HEK293T (cell line): Measurements from ENCODE around the gene NSF.

Experiments
- CTCF ChIA-PET: fragments of 350-600 bp; formaldehyde crosslinking; extraction: SDS; loops from one replicate; lab custom pipeline; 2021; ENCODE audit warnings: antibody characterized with exemption, inconsistent platforms; lab: Yijun Ruan, JAX
- POLR2A ChIA-PET: fragments of 350-600 bp; formaldehyde crosslinking; extraction: SDS; loops from one replicate; lab custom pipeline; 2020; ENCODE audit warnings: antibody characterized with exemption, inconsistent platforms; lab: Yijun Ruan, JAX
- DNase-seq: peaks from one replicate; pipeline ENCODE4 v3.0.0; 2012; ENCODE audit warnings: mixed read lengths; ENCODE audit errors: extremely low spot score
- ARNT ChIP-seq: fragments of 450-650 bp; IDR thresholded peaks from 2 replicates; pipeline ENCODE4 v1.6.1; 2017; ENCODE audit warnings: mild to moderate bottlenecking
- BHLHE40 ChIP-seq: fragments of 450-650 bp; IDR thresholded peaks from 2 replicates; pipeline ENCODE4 v1.6.1; 2016; ENCODE audit warnings: mild to moderate bottlenecking, moderate library complexity, borderline replicate concordance
- CTBP1 ChIP-seq: fragments of 450-650 bp; IDR thresholded peaks from 2 replicates; pipeline ENCODE4 v1.6.1; 2016; ENCODE audit warnings: borderline replicate concordance
- ELF4 ChIP-seq: fragments of 450-650 bp; IDR thresholded peaks from 2 replicates; pipeline ENCODE4 v1.6.1; 2017; ENCODE audit warnings: antibody characterized with exemption
- FOXA1 ChIP-seq: fragments of 450-650 bp; IDR thresholded peaks from 2 replicates; pipeline ENCODE4 v1.6.1; 2016; ENCODE audit warnings: mild to moderate bottlenecking
- FOXK2 ChIP-seq: fragments of 450-650 bp; IDR thresholded peaks from 2 replicates; pipeline ENCODE4 v1.6.1; 2016; ENCODE audit warnings: mild to moderate bottlenecking
- FOXM1 ChIP-seq: fragments of 450-650 bp; IDR thresholded peaks from 2 replicates; pipeline ENCODE4 v1.6.1; 2017; ENCODE audit warnings: mild to moderate bottlenecking, borderline replicate concordance
- HDGF ChIP-seq: fragments of 450-650 bp; IDR thresholded peaks from 2 replicates; pipeline ENCODE4 v1.6.1; 2017; ENCODE audit warnings: antibody characterized with exemption, borderline replicate concordance
- L3MBTL2 ChIP-seq: fragments of 450-650 bp; conservative IDR thresholded peaks from 2 replicates; pipeline ENCODE4 v1.6.1; 2016; ENCODE audit warnings: mild to moderate bottlenecking
- LEF1 ChIP-seq: fragments of 450-650 bp; IDR thresholded peaks from 2 replicates; pipeline ENCODE4 v1.6.1; 2017; ENCODE audit warnings: mild to moderate bottlenecking, borderline replicate concordance
- NFRKB ChIP-seq: fragments of 450-650 bp; IDR thresholded peaks from 2 replicates; pipeline ENCODE4 v1.6.1; 2016; ENCODE audit warnings: mild to moderate bottlenecking, moderate library complexity
- SP1 ChIP-seq: fragments of 450-650 bp; IDR thresholded peaks from 2 replicates; pipeline ENCODE4 v1.6.1; 2017
- SUZ12 ChIP-seq: fragments of 450-650 bp; IDR thresholded peaks from 2 replicates; pipeline ENCODE4 v1.6.1; 2016; ENCODE audit warnings: mild to moderate bottlenecking
- TARDBP ChIP-seq: fragments of 450-650 bp; IDR thresholded peaks from 2 replicates; pipeline ENCODE4 v1.6.1; 2016
- ZNF384 ChIP-seq: fragments of 450-650 bp; IDR thresholded peaks from 2 replicates; pipeline ENCODE4 v1.6.1; 2016
- TF ChIP-seq, protein P1 (sequence below): fragments of 450-650 bp; IDR thresholded peaks from 2 replicates; pipeline ENCODE4 v1.6.1; 2016

The NSF gene

DNA sequence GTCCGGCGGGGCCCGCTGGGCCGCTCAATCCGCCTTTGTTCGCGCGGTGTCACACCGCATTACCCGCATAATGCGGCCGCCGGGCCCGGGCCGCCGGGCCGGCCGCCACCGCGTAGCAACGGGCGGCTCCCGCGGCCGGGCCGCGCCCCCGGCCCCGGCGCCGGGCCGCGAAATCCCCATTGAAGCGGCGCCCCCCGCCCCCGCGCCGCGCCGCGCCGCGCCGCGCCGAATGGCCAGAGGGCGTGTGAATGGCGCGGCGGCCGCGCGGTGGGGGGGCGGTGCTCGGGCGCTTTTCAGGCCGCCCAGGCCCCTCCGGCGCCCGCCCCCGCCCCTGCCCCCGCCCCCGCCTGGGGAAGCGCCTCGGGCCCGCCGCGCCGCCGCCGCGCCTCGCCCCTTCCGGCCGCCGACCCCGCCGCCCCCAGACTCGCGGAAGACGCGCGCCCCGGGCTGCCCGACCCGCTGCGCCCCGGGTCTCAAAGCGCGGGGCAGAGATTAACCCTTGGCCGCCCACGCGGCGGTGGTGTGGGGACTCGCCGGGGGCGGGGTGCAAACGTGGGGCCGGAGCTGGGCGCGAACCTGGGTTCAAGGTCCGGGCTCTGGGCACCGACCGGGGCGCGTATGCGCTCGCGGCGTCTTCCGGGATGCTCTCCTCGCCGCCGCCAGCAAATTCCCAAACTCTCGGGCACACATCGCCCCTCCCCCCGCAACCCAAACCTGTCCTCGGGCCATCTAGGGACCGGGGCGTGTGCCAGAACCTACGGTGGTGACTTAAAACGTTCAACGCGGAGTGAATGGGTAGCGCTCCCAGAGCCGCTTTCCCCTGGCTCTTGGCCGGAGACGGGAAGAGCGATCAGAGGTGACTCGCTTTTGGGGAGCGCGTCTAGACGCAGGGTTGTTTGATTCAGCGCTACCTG lies 181.3 kb downstream of the NSF start:
- DNase-seq: peak; percentile 69

DNA sequence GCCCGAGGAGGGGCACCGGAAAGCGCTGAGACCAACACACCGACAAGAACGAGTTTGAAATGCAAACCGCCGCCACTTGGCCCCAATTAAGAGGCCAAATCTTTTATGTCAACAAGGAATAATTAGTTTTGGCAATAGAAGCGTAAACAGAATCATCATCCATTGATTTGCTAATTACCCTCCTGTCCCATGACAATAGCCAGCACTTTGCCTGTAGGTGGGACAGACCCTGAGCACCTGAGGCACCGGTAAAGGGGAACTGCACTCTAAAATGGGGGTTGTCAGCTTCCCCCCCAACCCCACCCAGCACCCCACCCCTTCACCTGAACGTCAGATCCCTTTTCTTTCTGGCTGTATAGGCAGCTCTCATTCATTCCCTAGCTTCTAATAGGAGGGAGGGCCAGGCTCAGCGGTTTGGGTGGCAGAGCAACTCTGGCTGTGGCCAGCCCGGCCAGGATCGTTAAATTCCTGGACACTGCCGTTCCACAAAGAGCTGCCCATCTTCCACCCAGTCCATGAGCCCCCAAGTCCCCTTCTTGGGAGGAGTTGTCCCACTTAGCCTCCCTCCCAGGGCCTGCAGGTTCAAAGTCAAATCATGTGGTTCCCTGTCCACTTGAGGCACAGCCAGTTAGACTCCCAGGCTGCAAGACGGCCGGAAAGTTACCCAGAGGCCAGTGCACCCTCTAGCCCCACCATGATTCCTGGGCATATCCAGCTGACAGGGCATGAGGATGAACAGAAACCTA lies 182.2 kb downstream of the NSF start:
- POLR2A ChIA-PET: interaction anchor here (1.7 kb wide), 1 partner anchor 9 kb away, joined by 4 read pairs; no protein-coding TSS in a partner anchor
- CTCF ChIA-PET: no interaction called here
- TF ChIP-seq NFRKB (no peak), FOXA1 (no peak)
- no peak for DNase-seq

More for the DNA sequence above, 181.3 kb downstream of the NSF start:
- ChIA-PET CTCF (interaction anchor here (0.6 kb wide), 1 partner anchor 202 kb away, joined by 3 read pairs; no protein-coding TSS in a partner anchor), POLR2A (interaction anchor here (1.0 to 1.7 kb wide), 4 partner anchors 8 to 62 kb away, joined by 3 to 4 read pairs (median 4); no protein-coding TSS in a partner anchor)
- TF ChIP-seq TARDBP (no peak), SP1 (no peak), SUZ12 (no peak), FOXK2 (no peak), HDGF (no peak), LEF1 (no peak), FOXA1 (no peak), FOXM1 (no peak), L3MBTL2 (no peak), ARNT (no peak), NFRKB (no peak), ZNF384 (no peak)
- TF ChIP-seq, protein P1, sequence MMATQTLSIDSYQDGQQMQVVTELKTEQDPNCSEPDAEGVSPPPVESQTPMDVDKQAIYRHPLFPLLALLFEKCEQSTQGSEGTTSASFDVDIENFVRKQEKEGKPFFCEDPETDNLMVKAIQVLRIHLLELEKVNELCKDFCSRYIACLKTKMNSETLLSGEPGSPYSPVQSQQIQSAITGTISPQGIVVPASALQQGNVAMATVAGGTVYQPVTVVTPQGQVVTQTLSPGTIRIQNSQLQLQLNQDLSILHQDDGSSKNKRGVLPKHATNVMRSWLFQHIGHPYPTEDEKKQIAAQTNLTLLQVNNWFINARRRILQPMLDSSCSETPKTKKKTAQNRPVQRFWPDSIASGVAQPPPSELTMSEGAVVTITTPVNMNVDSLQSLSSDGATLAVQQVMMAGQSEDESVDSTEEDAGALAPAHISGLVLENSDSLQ: no peak

DNA sequence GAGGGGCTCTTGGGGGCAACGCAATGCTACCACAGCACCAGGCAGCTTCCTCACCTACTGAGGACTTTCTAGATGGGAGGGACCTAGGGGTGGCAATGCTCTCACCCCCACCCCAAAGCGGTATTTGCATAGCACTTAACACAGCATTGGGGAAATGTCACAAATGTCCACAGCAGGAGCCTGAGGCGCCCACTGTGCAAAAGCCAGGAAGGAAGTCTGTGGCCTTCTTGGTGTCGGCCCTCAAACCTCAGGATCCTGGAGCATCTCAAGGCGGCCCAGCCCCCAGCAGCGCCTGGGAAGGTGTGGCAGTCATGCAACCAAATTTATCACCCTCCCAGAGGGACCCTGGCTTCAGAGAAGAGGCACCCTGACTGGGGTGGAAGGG lies 182.7 kb downstream of the NSF start:
- ChIA-PET POLR2A (interaction anchor here (1.7 kb wide), 1 partner anchor 10 kb away, joined by 4 read pairs; no protein-coding TSS in a partner anchor), CTCF (no interaction called here)
- TF ChIP-seq ARNT: no peak
- TF ChIP-seq FOXM1: no peak
- TF ChIP-seq SUZ12: no peak
- no peak for TF ChIP-seq L3MBTL2
- no peak for TF ChIP-seq LEF1
- TF ChIP-seq ZNF384: no peak
- no peak for TF ChIP-seq NFRKB
- TF ChIP-seq BHLHE40: no peak
- TF ChIP-seq SP1: no peak
- TF ChIP-seq, protein P1: no peak
- no peak for TF ChIP-seq ELF4
- TF ChIP-seq FOXA1: no peak
- no peak for DNase-seq

DNA sequence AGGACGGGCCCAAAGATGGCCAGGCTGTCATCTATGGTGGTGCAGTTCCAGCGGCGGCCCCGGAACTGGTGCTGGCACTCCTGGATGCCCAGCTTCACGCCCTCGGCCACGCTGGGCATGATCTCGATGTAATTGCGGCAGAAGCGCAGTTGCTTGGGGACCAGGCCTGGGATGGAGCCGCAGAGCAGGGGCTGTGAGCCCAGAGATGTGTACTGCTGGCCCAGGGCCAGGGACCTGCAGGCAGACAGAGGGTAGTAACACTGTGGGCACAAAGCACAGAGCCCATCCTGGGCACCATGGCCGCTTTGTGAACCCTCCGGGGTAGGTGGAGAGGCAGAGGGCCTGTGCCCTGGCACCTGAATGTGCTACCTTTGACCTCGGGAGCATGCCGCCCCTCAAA lies 183.2 kb downstream of the NSF start:
- no peak for TF ChIP-seq SUZ12
- CTCF ChIA-PET: interaction anchor here (0.6 kb wide), 1 partner anchor 9 kb away, joined by 3 read pairs; no protein-coding TSS in a partner anchor
- DNase-seq: no peak
- POLR2A ChIA-PET: no interaction called here

DNA sequence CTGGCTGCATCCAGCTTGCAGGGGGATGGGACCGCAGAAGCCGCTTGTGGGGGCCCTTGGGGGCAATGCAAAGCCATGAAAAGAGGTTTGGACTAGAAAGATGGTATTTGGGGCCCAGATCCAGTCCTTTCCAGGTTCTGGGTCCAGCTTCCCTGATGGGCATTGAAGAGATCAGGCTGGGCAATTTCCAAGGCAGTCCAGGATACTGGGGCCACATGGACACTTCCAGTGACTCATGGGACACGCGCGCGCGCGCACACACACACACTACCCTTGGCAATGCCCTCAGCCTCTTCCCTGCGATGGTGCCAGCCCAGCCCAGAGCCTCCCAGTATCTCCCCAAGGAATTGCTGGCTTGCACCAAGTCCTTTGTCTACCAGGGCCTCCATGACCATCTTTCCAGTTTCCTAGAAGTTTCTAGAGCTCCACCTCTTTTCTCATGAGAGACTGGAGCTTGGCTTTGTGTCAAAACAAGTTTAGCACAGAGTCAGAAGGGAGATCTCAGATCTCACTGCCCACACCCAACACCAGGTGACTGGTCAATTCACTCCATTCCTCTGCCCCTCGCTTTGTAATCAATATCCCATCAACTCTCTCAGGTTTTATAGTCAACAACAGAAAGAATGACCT lies 183.8 kb downstream of the NSF start:
- CTCF ChIA-PET: interaction anchor here (0.6 kb wide), 1 partner anchor 9 kb away, joined by 3 read pairs; no protein-coding TSS in a partner anchor
- DNase-seq: no peak
- no peak for TF ChIP-seq ZNF384
- TF ChIP-seq, protein P1: no peak
- no peak for TF ChIP-seq HDGF
- TF ChIP-seq TARDBP: no peak
- TF ChIP-seq L3MBTL2: no peak
- no peak for TF ChIP-seq FOXA1
- no peak for TF ChIP-seq ELF4
- no peak for TF ChIP-seq SP1
- POLR2A ChIA-PET: no interaction called here

DNA sequence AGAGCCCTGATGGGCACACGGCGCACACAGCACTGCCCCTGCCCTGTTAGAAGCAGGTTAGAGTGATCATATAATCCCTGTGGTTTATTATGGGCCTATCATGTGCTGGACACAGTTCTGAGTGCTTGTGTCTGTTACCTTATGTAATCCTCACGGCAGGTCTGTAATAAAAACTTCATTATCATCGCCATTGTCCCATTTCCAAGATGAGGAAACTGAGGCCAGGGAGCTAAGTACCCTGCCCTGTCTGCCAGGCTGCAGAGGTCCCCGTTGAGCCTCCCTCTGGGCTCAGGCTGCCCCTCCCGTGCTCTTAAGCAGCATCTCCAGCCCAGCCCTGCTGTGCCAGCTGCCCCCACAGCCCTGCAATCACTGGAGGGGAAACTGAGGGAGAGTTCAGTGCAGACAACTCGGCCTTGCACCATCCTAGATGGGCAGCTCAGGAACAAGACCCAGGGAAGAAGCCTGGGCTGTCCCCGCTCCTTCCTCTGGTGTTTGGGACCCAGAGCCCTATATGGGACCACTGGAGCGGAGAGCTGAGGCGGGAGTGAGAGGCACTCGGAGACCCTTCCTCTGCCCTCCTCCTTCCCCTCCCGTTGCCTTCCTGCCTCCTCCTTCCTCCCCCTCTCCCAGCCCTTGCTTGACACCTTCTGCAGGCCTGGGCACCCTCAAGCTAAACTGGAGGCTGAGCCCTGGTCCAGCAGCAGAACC lies 186.0 kb downstream of the NSF start:
- ChIA-PET POLR2A (no interaction called here), CTCF (no interaction called here)

More for the DNA sequence above, 186.0 kb downstream of the NSF start:
- no peak for TF ChIP-seq FOXA1
- no peak for TF ChIP-seq HDGF
- TF ChIP-seq CTBP1: no peak
- no peak for TF ChIP-seq ZNF384
- TF ChIP-seq FOXM1: no peak
- TF ChIP-seq FOXK2: no peak
- TF ChIP-seq TARDBP: no peak
- TF ChIP-seq BHLHE40: no peak
- no peak for TF ChIP-seq ELF4
- TF ChIP-seq, protein P1: no peak
- no peak for TF ChIP-seq L3MBTL2
- DNase-seq: no peak
